ENCODE measurements around the gene ARHGAP9. TPM values are rescaled to one million over a fixed set of nuclear protein-coding genes. Genes with fewer than 3 reads are reported as not detected.
"Not testable (repeated sequence)": the region's sequence is repeated elsewhere in the genome, so short reads cannot be mapped to it uniquely, and the experiment has no call there.

Gene ARHGAP9
- total RNA-seq, 1 experiment from 2014 or later, result not detected

- DNase-seq (ENCODE audit: extremely low read depth, low read depth), result no peak
Measured at GRCh38 chr12:57518176-57518919, 38.7 kb upstream of the ARHGAP9 start.

GRCh38 chr12:57517718-57518117 is 38.1 kb upstream of the ARHGAP9 start:
- DNase-seq (ENCODE audit: extremely low read depth, low read depth), result not testable (repeated sequence)

DNA sequence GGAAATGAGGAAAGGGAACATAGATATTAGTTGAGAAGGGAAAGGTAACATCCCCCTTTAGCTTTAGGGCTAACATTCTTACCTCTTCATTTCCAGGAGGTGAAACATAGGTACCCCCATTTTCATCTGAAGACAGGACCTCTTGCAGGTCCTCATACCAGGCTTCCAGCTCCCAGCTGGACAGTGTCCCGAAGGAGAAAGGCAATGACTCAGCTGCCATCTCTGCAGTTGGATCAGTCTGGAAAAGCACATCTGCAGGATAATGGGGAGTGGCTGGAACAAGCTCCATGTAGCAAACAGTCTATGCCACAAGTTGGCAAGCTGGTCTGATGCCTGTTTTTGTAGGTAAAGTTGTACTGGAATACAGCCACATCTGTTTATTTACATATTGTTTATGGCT is 37.5 kb upstream of the ARHGAP9 start:
- no peak for DNase-seq (ENCODE audit: extremely low read depth, low read depth)

- DNase-seq (ENCODE audit: extremely low read depth, low read depth), result no peak
Measured at GRCh38 chr12:57516617-57517153, 37.0 kb upstream of the ARHGAP9 start.

DNA sequence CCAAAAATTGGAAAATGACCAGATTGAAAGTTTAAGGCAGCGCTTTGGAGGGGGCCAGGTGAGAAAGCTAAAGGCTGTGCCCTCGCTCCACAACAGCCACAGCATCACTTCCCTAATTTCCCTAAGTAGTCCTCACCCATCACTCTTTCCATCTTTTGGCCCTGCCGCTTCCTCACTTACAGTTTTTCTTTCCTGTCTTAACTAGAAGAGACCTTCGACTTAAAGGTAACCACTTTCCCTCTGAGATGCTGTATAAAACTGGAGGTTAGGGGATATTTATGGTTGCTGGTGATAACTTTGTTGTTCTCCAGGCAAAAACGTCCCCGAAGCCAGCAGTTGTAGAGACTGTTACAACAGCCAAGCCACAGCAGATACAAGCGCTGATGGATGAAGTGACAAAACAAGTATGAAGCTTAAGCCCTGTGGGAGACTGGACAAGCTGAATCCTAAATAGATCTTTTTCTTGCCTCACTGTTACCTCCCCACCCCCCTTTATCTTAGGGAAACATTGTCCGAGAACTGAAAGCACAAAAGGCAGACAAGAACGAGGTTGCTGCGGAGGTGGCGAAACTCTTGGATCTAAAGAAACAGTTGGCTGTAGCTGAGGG is 36.4 kb upstream of the ARHGAP9 start:
- DNase-seq (ENCODE audit: extremely low read depth, low read depth), result no peak

- DNase-seq (ENCODE audit: extremely low read depth, low read depth), result no peak
Measured at GRCh38 chr12:57515408-57515933, 35.8 kb upstream of the ARHGAP9 start.

- no peak for DNase-seq (ENCODE audit: extremely low read depth, low read depth)
Measured at GRCh38 chr12:57514720-57515407, 35.2 kb upstream of the ARHGAP9 start.

DNA sequence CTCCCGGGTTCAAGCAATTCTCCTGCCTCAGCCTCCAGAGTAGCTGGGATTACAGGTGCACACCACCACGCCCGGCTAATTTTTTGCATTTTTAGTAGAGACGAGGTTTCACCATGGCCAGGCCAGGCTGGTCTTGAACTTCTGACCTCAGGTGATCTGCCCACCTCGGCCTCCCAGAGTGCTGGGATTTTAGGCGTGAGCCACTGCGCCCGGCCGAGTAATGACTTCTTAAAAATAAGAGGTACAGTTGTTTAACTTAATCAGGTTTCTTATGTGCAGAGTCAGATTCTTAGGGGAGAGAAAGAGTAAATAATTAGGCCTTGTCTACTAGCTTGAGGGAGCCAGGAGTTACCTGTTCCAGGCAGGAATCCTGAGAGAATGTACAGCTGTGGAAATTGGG is 34.6 kb upstream of the ARHGAP9 start:
- DNase-seq (ENCODE audit: extremely low read depth, low read depth), result not testable (repeated sequence)

GRCh38 chr12:57513677-57514076 is 34.0 kb upstream of the ARHGAP9 start:
- DNase-seq (ENCODE audit: extremely low read depth, low read depth), result not testable (repeated sequence)

GRCh38 chr12:57513266-57513665 is 33.6 kb upstream of the ARHGAP9 start:
- no peak for DNase-seq (ENCODE audit: extremely low read depth, low read depth)

GRCh38 chr12:57512665-57513064 is 33.0 kb upstream of the ARHGAP9 start:
- no peak for DNase-seq (ENCODE audit: extremely low read depth, low read depth)

DNA sequence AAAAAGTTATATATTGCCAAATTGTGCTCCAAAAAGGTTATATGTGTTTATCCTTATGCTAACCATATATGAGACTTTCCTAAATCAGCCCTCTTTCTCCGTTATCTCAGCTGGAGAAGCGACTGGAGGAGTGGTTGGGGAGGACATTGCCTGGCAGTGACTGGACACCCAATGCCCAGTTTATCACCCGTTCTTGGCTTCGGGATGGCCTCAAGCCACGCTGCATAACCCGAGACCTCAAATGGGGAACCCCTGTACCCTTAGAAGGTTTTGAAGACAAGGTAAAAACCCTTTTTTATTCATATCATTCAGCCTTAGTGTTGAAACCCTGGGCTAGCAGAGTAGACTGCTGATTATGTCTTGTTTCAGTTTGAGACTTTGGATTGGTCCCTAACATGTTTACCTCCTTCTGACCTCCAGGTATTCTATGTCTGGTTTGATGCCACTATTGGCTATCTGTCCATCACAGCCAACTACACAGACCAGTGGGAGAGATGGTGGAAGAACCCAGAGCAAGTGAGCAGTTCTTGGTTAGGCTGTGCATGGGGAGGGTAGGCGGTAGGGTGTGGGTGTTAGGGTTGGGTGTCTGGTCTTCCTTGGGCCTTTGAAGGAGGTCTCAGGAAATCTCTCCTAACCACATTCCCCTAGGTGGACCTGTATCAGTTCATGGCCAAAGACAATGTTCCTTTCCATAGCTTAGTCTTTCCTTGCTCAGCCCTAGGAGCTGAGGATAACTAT is 32.1 kb upstream of the ARHGAP9 start:
- DNase-seq (ENCODE audit: extremely low read depth, low read depth), result no peak

- no peak for DNase-seq (ENCODE audit: extremely low read depth, low read depth)
Measured at GRCh38 chr12:57511161-57511560, 31.5 kb upstream of the ARHGAP9 start.

DNA sequence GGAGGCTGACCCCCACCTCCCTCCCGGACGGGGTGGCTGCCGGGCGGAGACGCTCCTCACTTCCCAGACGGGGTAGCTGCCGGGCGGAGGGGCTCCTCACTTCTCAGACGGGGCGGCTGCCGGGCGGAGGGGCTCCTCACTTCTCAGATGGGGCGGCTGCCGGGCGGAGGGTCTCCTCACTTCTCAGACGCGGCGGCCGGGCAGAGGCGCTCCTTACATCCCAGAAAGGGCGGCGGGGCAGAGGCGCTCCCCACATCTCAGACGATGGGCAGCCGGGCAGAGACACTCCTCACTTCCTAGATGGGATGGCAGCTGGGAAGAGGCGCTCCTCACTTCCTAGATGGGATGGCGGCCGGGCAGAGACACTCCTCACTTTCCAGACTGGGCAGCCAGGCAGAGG is 28.1 kb upstream of the ARHGAP9 start:
- not testable (repeated sequence) for DNase-seq (ENCODE audit: extremely low read depth, low read depth)

DNA sequence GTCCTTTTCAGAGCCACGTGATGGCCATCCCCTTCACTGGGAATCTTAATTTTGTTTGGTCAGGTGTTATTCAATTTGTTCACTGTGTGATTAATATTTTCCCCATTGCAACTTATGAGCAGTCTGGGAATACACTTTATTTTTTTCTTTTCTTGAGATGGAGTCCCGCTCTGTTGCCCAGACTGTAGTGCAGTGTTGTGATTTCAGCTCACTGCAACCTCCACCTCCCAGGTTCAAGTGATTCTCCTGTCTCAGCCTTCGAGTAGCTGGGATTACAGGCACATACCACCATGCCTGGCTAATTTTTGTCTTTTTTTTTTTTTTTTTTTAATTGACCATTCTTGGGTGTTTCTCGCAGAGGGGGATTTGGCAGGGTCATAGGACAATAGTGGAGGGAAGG is 26.9 kb upstream of the ARHGAP9 start:
- not testable (repeated sequence) for DNase-seq (ENCODE audit: extremely low read depth, low read depth)

DNA sequence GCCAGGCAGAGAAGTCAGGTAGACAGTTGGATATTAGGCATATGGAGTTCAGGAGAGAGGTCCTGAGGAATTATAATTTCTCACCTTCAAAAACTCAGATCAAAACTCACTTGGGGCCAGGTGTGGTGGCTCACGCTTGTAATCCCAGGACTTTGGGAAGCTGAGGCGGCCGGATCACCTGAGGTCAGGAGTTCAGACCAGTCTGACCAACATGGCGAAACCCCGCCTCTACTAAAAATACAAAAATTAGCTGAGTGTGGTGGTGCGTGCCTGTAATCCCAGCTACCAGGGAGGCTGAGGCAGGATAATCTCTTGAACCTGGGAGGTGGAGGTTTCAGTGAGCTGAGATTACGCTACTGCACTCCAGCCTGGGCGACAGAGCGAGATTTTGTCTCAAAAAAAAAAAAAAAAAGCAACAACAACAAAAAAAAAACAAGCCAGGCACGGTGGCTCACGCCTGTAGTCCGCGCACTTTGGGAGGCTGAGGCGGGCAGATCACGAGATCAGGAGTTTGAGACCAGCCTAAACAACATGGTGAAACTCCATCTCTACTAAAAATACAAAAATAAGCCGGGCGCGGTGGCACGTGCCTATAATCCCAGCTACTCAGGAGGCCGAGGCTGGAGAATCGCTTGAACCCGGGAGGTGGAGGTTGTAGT is 22.8 kb upstream of the ARHGAP9 start:
- not testable (repeated sequence) for DNase-seq (ENCODE audit: extremely low read depth, low read depth)

DNA sequence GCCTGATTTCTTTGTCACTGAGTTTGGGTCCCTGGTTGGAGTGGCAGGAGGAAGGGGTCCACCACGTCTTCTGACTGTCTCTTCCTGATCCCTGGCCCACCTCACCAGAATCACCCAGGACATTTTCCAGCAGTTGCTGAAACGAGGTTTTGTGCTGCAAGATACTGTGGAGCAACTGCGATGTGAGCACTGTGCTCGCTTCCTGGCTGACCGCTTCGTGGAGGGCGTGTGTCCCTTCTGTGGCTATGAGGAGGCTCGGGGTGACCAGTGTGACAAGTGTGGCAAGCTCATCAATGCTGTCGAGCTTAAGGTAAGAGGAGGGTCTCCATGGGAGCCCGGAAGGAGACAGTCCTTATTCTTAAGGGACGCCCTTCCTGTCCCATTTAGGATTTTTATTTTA is 20.5 kb upstream of the ARHGAP9 start:
- DNase-seq (ENCODE audit: extremely low read depth, low read depth), result no peak

DNA sequence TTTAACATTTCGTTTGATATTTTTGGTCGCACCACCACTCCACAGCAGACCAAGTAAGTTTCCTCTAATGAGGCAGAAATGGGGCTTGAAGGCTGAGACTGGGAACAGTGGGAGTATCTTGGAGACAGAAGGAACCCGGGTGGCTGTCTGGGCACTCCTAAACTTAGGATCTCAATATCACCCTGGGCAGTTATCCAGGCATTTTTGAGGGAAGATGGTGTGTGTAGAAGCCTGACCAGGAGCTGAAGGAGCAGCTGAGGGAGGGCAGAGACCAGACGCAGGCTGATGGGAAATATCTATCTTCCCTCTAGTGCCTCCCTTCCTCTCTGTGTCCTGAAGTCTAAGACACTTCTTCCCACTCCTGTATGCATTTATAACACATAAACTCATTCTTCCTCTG is 18.9 kb upstream of the ARHGAP9 start:
- DNase-seq (ENCODE audit: extremely low read depth, low read depth), result no peak

- DNase-seq (ENCODE audit: extremely low read depth, low read depth), result no peak
Measured at GRCh38 chr12:57498132-57498502, 18.5 kb upstream of the ARHGAP9 start.
